ENCODE results near the gene ZNF384.

Gene ZNF384

DNA sequence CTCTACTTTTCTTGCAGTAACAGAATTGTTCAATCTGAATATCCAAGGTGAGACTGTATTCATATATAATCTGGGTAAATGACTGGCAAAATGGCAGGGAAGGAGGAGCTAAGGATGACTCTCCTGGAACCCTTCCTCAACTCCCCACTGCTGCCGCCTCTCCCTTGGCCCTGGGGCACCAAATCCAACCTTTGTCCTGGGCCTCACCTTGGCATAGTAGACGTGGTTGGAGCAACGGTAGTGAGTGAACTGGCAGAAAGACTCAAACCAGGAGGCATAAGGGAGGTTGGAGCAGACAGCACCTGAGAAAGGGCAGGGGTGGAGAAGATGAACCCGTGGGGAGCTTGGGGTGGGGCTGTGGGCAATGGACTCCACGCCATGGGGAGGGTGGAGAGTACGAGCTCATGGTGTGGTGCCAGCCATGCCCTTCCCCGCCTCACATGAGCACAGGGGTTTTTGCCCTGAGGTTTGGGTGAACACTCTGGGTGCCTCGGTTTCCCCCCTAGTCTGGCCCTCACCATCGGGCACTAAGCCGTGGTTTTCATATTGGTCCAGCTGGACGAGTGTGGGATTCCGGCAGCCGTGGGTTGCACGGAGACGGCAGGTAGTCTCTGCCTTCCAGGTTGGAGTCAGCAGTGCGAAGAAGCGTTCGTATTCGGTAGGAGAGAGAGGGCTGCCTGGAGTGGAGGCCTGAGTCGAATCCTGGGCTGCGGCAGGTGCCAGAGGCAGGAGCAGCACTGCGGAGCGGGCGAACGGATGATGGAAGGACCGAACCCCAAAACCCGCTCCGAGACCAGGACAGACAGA lies 42.7 kb downstream of the ZNF384 start:
- Histone ChIP-seq H3K36me3 (ENCODE audit: control insufficient read depth, insufficient read depth, low read length) (peaks cover 6% of the 10 kb centered on the region), H3K4me3 (ENCODE audit: low read depth, low read length) (peak overlapping the region; percentile 52), H3K9ac (ENCODE audit: low read depth, low read length) (no peak overlapping the region), H3K9me3 (ENCODE audit: control insufficient read depth, insufficient read depth, low read length) (no peaks in the 10 kb centered on the region), H3K4me1 (ENCODE audit: control insufficient read depth, insufficient read depth, low read length) (no peaks in the 10 kb centered on the region), H3K27me3 (ENCODE audit: control insufficient read depth, insufficient read depth, low read length) (peaks cover 19% of the 10 kb centered on the region)

DNA sequence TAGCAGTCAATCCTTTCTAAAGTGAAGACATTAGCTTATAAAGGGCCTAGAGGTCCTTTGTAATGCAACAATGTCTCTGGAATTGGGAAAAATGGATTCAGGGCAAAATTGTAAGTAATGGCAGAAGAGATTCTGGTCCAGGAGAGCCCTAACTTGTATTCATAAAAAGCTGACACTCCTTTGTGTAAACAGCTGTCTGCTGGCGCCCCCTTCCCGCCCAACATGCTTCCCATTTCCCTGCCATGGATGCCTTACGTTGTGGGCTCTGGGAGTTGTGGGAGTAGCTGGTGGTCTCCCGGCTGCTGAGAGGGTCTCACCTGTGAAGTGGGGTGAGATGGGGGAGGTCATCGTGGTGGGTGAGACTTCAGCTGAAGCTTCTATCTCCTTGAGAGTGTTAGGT lies 44.3 kb downstream of the ZNF384 start:
- Histone ChIP-seq H3K36me3 (ENCODE audit: control insufficient read depth, insufficient read depth, low read length) (no peaks in the 10 kb centered on the region), H3K9me3 (ENCODE audit: control insufficient read depth, insufficient read depth, low read length) (no peaks in the 10 kb centered on the region), H3K4me1 (ENCODE audit: control insufficient read depth, insufficient read depth, low read length) (no peaks in the 10 kb centered on the region), H3K4me3 (ENCODE audit: low read depth, low read length) (no peak overlapping the region), H3K27me3 (ENCODE audit: control insufficient read depth, insufficient read depth, low read length) (peaks cover 27% of the 10 kb centered on the region), H3K9ac (ENCODE audit: low read depth, low read length) (no peak overlapping the region)

DNA sequence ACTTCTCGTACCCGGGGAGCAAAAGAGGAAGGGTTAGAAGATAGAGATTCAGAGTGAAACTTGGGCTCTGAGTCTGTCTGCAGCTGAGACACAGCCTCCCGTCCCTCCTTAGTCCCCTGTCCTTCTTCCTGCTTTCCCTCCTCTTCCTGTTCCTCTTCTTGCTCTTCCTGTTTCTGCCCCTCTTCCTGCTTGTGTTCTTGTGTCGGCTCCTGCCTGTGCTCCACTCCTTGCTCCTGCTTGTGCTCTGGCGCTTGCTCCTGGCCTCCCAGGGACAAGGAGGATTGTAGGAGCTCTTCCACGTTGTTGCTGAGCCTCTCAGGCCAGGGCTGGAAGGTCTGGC lies 44.9 kb downstream of the ZNF384 start:
- no peaks in the 10 kb centered on the region for H3K4me1 ChIP-seq (ENCODE audit: control insufficient read depth, insufficient read depth, low read length)
- peak overlapping the region; percentile 32 for H3K9ac ChIP-seq (ENCODE audit: low read depth, low read length)
- H3K36me3 ChIP-seq (ENCODE audit: control insufficient read depth, insufficient read depth, low read length) = no peaks in the 10 kb centered on the region
- H3K27me3 ChIP-seq (ENCODE audit: control insufficient read depth, insufficient read depth, low read length) = peaks cover 27% of the 10 kb centered on the region
- H3K9me3 ChIP-seq (ENCODE audit: control insufficient read depth, insufficient read depth, low read length) = no peaks in the 10 kb centered on the region
- no peak overlapping the region for H3K4me3 ChIP-seq (ENCODE audit: low read depth, low read length)

DNA sequence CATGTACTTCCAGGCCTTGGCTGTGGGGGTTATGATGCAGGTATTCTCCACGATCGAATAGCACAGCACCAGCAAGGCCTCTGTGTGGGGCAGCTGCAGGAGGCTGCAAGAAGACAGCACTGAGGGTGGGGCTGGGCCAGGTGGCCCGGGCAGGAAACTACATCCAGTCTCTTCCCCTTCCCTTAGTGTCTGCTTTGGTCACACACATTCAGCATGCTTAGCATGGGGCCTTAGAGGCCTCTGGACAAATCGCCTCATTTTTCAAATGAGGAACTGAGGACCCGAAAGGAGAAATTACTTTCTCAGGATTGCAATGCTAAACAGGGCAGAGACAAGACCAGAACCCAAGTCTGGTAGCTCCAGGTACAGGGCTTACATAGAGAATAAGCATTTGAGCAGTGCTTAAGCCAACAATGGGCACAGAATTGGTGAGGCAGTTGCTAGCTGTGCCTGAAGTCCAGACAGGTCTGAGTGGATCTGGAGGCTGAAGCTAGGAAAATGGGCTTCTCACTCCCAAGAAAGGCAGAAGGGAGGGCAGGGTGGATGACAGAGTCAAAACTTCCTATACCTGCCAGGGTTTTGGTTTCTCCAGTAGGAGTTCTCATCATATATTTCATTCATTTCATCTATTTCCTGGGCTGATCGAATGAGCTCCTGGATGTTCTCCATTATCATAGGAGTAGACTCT lies 45.5 kb downstream of the ZNF384 start:
- Histone ChIP-seq H3K36me3 (ENCODE audit: control insufficient read depth, insufficient read depth, low read length) (no peaks in the 10 kb centered on the region), H3K9ac (ENCODE audit: low read depth, low read length) (no peak overlapping the region), H3K9me3 (ENCODE audit: control insufficient read depth, insufficient read depth, low read length) (no peaks in the 10 kb centered on the region), H3K4me3 (ENCODE audit: low read depth, low read length) (no peak overlapping the region), H3K27me3 (ENCODE audit: control insufficient read depth, insufficient read depth, low read length) (peaks cover 27% of the 10 kb centered on the region), H3K4me1 (ENCODE audit: control insufficient read depth, insufficient read depth, low read length) (no peaks in the 10 kb centered on the region)

DNA sequence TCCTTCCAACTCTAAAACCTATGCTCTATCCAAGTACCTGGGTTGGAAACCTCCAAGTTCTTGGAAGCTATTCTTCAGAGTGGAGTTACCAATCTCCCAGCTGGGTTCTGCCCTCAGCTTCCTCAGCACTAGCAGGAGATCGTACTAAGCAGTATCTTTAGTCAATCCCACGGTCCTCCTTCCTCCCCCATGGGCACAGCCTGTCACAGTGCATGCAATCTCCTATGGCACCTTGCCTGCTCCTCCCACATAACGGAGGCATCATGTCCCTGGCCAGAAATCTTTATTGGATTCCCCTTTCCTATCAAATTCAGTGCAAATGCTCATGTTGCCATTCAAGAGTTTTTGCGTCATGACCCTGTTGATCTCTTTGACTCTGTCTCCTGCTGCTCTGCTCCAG lies 48.0 kb downstream of the ZNF384 start:
- Histone ChIP-seq H3K9me3 (ENCODE audit: control insufficient read depth, insufficient read depth, low read length) (no peaks in the 10 kb centered on the region), H3K4me1 (ENCODE audit: control insufficient read depth, insufficient read depth, low read length) (peaks cover 2% of the 10 kb centered on the region), H3K9ac (ENCODE audit: low read depth, low read length) (no peak overlapping the region), H3K36me3 (ENCODE audit: control insufficient read depth, insufficient read depth, low read length) (no peaks in the 10 kb centered on the region), H3K27me3 (ENCODE audit: control insufficient read depth, insufficient read depth, low read length) (peaks cover 18% of the 10 kb centered on the region), H3K4me3 (ENCODE audit: low read depth, low read length) (no peak overlapping the region)

DNA sequence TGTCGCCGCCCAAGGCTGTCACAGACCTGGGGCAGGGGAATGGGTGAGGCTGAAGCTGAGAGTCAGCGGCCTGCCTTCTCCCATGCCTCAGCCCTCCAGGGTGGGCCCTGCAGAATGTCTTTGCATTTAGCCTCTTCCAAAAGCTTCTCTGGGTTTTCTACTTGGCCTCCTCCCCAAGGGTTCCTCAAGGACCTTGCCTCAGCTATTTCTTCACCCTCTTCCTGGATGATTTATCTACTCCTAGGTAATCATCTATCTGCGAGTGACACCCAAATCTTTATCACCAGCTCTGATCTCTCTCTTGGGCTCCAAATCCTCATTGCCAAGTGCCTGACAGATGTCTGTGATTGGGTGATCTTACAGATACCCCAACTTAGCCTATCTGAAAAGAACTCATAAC lies 48.7 kb downstream of the ZNF384 start:
- Histone ChIP-seq H3K27me3 (ENCODE audit: control insufficient read depth, insufficient read depth, low read length) (peaks cover 19% of the 10 kb centered on the region), H3K4me3 (ENCODE audit: low read depth, low read length) (no peak overlapping the region), H3K36me3 (ENCODE audit: control insufficient read depth, insufficient read depth, low read length) (no peaks in the 10 kb centered on the region), H3K4me1 (ENCODE audit: control insufficient read depth, insufficient read depth, low read length) (peaks cover 2% of the 10 kb centered on the region), H3K9ac (ENCODE audit: low read depth, low read length) (no peak overlapping the region), H3K9me3 (ENCODE audit: control insufficient read depth, insufficient read depth, low read length) (no peaks in the 10 kb centered on the region)

DNA sequence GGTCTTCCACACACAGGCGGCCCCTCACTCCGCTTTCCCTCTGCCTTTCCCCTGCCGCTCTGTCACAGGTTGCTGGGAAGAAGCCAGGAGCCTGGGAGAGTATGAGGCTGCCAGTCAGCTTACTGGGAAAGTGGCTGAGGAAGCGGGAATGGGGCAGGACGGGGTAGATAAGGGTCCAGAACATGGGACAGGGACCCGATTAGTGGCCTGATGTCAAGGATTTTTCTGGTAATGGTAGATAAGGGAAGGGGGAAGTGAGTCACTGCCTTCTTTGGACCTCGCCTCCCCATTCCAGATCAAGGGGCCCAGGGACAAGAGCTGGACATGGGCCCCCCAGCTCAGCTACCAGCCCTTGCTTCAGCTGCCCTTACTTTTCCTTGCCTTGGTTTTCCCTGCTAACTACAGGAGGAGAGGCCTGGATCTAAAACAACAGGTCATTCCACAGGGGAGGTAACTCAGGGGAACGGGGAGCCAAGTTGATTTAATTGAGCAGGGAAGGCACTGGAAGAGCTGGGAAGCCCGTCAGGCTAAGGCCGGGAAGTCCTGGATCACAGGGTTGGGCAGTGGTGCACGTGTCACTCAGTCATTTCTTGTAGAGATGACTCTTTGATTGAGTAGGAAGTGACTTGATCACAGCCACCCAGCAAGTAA lies 49.9 kb downstream of the ZNF384 start:
- no peak overlapping the region for H3K9ac ChIP-seq (ENCODE audit: low read depth, low read length)
- H3K9me3 ChIP-seq (ENCODE audit: control insufficient read depth, insufficient read depth, low read length) = no peaks in the 10 kb centered on the region

DNA sequence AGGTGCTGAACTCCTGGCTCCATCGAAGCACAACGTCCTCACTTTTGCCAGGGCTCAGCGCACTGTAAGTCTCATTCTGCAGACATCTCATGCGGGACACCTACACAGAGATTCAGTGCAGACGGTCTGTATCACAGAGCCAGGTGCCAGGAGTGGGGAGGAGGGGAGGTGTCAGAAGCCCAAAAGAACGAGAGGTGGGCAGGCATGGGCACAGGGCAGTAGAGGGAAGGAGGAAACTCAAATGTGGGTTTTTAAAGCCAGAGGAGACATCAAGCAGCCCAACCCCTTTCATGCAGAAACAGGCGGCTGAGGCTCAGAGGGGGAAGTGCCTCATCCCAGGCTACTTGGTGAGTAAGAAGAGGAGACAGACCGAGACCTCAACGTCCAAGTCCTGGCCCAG lies 50.9 kb downstream of the ZNF384 start:
- H3K27me3 ChIP-seq (ENCODE audit: control insufficient read depth, insufficient read depth, low read length) = peaks cover 14% of the 10 kb centered on the region
- H3K9ac ChIP-seq (ENCODE audit: low read depth, low read length) = no peak overlapping the region
- H3K4me1 ChIP-seq (ENCODE audit: control insufficient read depth, insufficient read depth, low read length) = peaks cover 5% of the 10 kb centered on the region
- H3K9me3 ChIP-seq (ENCODE audit: control insufficient read depth, insufficient read depth, low read length) = no peaks in the 10 kb centered on the region
- H3K36me3 ChIP-seq (ENCODE audit: control insufficient read depth, insufficient read depth, low read length) = no peaks in the 10 kb centered on the region
- no peak overlapping the region for H3K4me3 ChIP-seq (ENCODE audit: low read depth, low read length)

More for the DNA sequence above, 49.9 kb downstream of the ZNF384 start:
- H3K36me3 ChIP-seq (ENCODE audit: control insufficient read depth, insufficient read depth, low read length) = no peaks in the 10 kb centered on the region
- peaks cover 18% of the 10 kb centered on the region for H3K27me3 ChIP-seq (ENCODE audit: control insufficient read depth, insufficient read depth, low read length)
- H3K4me3 ChIP-seq (ENCODE audit: low read depth, low read length) = no peak overlapping the region
- H3K4me1 ChIP-seq (ENCODE audit: control insufficient read depth, insufficient read depth, low read length) = peaks cover 5% of the 10 kb centered on the region

DNA sequence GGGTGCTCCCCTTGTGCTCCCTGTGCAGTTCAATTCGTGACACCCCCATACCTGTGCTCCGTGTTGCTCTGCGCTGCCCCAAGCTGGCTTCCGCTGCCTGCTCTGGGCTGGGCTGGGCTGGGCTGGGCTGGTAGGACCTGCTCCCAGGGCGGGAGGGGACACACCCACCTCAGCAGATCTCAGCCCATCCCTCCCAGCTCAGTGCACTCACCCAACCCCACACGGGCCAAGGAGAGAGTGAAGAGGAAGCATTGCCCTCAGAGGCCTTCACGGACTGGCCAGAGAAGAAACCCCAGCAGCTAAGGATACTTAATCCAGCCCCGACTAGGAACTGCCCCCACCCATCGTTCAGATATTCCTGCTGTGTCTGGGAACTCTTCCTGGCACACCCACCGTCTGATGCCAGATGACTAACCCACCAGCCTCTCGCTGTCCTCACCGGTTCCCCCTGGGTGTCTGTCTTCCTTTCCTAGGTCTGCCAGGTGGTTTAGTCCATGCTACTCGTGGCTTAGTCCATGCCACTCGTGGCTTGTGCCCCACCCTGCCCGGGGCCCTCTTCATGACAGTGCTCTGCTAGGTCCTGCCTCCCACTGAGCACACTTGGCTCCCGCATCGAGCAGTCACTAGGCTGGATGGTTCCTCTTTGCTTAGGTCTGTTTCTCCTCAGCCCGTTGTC lies 53.2 kb downstream of the ZNF384 start, which contains the start of gene LPAR5:
TSS of gene LPAR5 (minus strand) at position 104 of the 676 bp plus-strand sequence. CDS start 14,711 bp downstream, outside the sequence.
- Histone ChIP-seq H3K9me3 (ENCODE audit: control insufficient read depth, insufficient read depth, low read length) (no peaks in the 10 kb centered on the region), H3K4me3 (ENCODE audit: low read depth, low read length) (peak within 1 kb of the TSS; percentile 5), H3K9ac (ENCODE audit: low read depth, low read length) (no peak within 1 kb of the TSS), H3K36me3 (ENCODE audit: control insufficient read depth, insufficient read depth, low read length) (no peaks in the 10 kb centered on the region), H3K27me3 (ENCODE audit: control insufficient read depth, insufficient read depth, low read length) (peaks cover 8% of the 10 kb centered on the region), H3K4me1 (ENCODE audit: control insufficient read depth, insufficient read depth, low read length) (peaks cover 5% of the 10 kb centered on the region)

DNA sequence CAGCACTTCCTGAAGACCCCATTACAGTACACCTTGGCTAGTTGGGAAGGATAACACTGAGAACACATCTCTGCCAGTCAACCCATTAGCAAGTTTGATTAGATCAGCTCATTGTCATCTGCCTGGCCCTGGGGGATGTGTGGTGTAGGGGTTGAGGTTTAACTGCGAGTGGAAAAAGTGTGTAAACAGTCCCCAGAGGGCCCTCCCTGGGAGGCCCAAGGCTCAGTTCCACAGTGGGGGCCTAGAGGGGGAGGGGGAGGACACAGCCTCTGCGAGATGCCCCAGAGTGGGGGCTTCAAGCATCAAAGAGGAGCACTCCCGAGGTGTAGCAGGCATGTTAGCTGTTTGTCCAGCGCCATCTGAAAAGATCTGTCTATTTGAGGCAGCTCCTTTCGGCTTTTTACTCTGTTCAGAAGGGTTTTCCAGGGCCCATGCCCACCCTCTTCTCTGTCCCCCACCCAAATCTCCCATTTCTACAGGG lies 53.8 kb downstream of the ZNF384 start:
- H3K27me3 ChIP-seq (ENCODE audit: control insufficient read depth, insufficient read depth, low read length) = peaks cover 4% of the 10 kb centered on the region
- no peak overlapping the region for H3K4me3 ChIP-seq (ENCODE audit: low read depth, low read length)
- H3K4me1 ChIP-seq (ENCODE audit: control insufficient read depth, insufficient read depth, low read length) = peaks cover 5% of the 10 kb centered on the region
- no peak overlapping the region for H3K9ac ChIP-seq (ENCODE audit: low read depth, low read length)
- no peaks in the 10 kb centered on the region for H3K9me3 ChIP-seq (ENCODE audit: control insufficient read depth, insufficient read depth, low read length)
- H3K36me3 ChIP-seq (ENCODE audit: control insufficient read depth, insufficient read depth, low read length) = no peaks in the 10 kb centered on the region
